Activated CD8-positive, alpha-beta memory T cell treated with anti-CD3 and anti-CD28 coated beads, Interleukin-2, amount 50 U/mL, for 4 hours (primary cell): ENCODE measurements around the gene SERPINA6.
"Not testable (repeated sequence)": the region's sequence is repeated elsewhere in the genome, so short reads cannot be mapped to it uniquely, and the experiment has no call there.

Source experiments
- DNase-seq: peaks from one replicate; pipeline ENCODE4 v3.0.0-alpha.2; 2020

SERPINA6 gene

GRCh38 chr14:94290197-94290596, 32.9 kb downstream of the SERPINA6 start:
- no peak for DNase-seq

GRCh38 chr14:94288610-94289465, 34.3 kb downstream of the SERPINA6 start:
- no peak for DNase-seq

GRCh38 chr14:94285158-94285557, 38.0 kb downstream of the SERPINA6 start:
- no peak for DNase-seq

GRCh38 chr14:94284221-94284620, 38.9 kb downstream of the SERPINA6 start:
- no peak for DNase-seq

GRCh38 chr14:94282991-94283723, 40.0 kb downstream of the SERPINA6 start:
- DNase-seq: no peak

- no peak for DNase-seq
Observed at GRCh38 chr14:94278731-94279130, 44.4 kb downstream of the SERPINA6 start.

DNA sequence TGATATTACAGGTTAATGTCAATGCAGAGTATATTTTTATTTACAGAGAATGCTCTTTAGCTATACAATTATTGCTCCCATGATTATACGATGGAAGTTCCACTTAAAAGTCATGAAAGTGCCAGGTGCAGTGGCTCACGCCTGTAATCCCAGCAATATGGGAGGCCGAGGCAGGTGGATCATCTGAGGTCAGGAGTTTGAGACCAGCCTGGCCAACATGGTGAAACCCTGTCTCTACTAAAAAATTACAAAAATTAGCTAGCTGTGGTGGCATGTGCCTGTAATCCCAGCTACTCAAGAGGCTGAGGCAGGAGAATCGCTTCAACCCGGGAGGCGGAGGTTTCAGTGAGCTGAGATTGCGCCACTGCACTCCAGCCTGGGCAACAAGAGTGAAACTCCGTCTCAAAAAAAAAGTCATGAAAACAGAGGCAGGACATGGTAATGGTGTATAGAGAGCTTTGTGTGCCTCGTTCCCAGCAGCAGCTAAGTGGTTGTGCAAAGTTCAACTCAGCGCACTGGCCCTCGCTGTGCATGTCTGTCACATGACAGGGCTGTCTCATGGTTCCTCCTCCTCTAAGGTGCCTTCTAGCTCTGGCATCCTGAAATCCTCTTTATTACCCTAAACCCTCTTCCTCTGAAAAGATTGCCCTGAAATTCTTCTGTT, 46.1 kb downstream of the SERPINA6 start:
- DNase-seq: not testable (repeated sequence)

DNA sequence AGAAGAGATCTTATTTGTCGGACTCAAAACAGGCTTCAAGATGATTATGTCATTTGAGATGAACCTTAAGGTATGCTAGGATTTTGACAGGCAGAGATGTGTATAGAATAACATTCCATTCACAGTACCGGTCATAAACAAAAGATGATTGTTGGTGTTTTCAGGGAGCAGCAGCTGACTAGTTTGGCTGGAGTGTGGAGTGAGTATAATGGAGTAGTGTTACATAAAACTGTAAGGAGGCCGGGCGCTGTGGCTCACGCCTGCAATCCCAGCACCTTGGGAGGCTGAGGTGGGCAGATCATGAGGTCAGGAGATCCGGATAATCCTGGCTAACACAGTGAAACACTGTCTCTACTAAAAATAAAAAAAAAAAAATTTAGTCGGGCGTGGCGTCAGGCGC, 54.0 kb downstream of the SERPINA6 start:
- no peak for DNase-seq

DNA sequence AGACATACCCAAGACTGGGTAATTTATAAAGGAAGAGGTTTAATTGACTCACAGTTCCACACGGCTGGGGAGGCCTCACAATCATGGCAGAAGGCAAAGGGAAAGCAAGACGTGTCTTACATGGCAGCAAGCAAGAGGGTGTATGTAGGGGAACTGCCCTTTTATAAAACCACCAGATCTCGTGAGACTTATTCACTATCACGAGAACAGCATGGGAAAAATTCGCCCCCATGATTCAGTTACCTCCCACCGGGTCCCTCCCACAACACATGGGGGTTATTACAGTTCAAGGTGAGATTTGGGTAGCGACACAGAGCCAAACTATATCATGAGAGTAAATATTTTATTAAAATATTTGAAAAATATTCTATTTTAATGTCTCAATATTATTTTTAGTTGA, 54.6 kb downstream of the SERPINA6 start:
- not testable (repeated sequence) for DNase-seq

GRCh38 chr14:94267352-94267751, 55.8 kb downstream of the SERPINA6 start:
- DNase-seq: no peak

GRCh38 chr14:94264195-94264594, 58.9 kb downstream of the SERPINA6 start:
- DNase-seq: not testable (repeated sequence)
